ENCODE data around the gene ADAM15.

ADAM15 gene

GRCh38 chr1:155052439-155053395 is 1.6 kb downstream of the ADAM15 start:
- DNase-seq, result no peak

- no peak for DNase-seq
These were observed 2.5 kb downstream of the ADAM15 start for GRCh38 chr1:155053531-155054105.

GRCh38 chr1:155057104-155057503 is 6.0 kb downstream of the ADAM15 start:
- DNase-seq, result no peak

GRCh38 chr1:155057788-155058211 is 6.7 kb downstream of the ADAM15 start:
- no peak for DNase-seq

GRCh38 chr1:155060736-155061135 is 9.6 kb downstream of the ADAM15 start:
- DNase-seq, result no peak

GRCh38 chr1:155061381-155062150 is 10.4 kb downstream of the ADAM15 start:
- DNase-seq, result peak; percentile 84

- no peak for DNase-seq
These were observed 11.1 kb downstream of the ADAM15 start for GRCh38 chr1:155062151-155062686.

- peak; percentile 62 for DNase-seq
These were observed 11.7 kb downstream of the ADAM15 start for GRCh38 chr1:155062702-155063411.

GRCh38 chr1:155063550-155064110 is 12.5 kb downstream of the ADAM15 start, which contains the start of gene EFNA4:
TSS of gene EFNA4 (plus strand) at chr1:155063740. CDS start at chr1:155063824, 84 bp downstream.
- peak; percentile 81 for DNase-seq

GRCh38 chr1:155064111-155064831 is 13.2 kb downstream of the ADAM15 start:
- DNase-seq, result peak; percentile 27

GRCh38 chr1:155064832-155065429 is 13.8 kb downstream of the ADAM15 start:
- DNase-seq, result no peak

- no peak for DNase-seq
These were observed 15.7 kb downstream of the ADAM15 start for GRCh38 chr1:155066777-155067176.

GRCh38 chr1:155068599-155068998 is 17.5 kb downstream of the ADAM15 start:
- DNase-seq, result no peak

GRCh38 chr1:155069551-155070157 is 18.5 kb downstream of the ADAM15 start:
- no peak for DNase-seq

- no peak for DNase-seq
These were observed 19.1 kb downstream of the ADAM15 start for GRCh38 chr1:155070158-155070621.

GRCh38 chr1:155070721-155071569 is 19.8 kb downstream of the ADAM15 start:
- DNase-seq, result peak; percentile 63

- DNase-seq, result no peak
These were observed 20.6 kb downstream of the ADAM15 start for GRCh38 chr1:155071701-155072100.

- no peak for DNase-seq
These were observed 21.6 kb downstream of the ADAM15 start for GRCh38 chr1:155072531-155073289.
